GM19193 (cell line): ENCODE data around the gene ARID4A.

ENCODE experiments used
- POLR2A ChIP-seq: IDR thresholded peaks from 4 replicates; pipeline ENCODE4 v1.6.1; 2011; ENCODE audit not compliant: insufficient read depth, insufficient read length; ENCODE audit errors: extremely low read depth

The ARID4A gene

DNA sequence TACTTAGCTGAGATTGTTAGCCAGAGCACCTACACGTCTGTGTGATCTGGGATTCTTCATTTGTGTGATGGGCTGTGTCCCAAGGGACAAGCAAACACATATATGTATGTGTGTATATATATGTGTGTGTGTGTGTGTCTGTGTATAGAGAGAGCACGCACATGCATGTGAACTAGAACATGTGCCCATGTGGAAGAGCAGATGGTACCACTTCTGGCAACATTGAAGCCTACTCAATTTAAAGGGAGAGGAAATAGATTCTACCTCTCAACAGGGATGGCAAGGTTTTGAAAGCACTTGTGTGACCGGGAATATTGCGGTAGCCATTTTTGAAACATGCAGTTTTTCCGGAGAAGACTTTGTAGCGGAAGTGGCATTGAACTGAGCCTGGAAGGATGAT is 98.8 kb downstream of the ARID4A start:
- no peak for TF ChIP-seq POLR2A

DNA sequence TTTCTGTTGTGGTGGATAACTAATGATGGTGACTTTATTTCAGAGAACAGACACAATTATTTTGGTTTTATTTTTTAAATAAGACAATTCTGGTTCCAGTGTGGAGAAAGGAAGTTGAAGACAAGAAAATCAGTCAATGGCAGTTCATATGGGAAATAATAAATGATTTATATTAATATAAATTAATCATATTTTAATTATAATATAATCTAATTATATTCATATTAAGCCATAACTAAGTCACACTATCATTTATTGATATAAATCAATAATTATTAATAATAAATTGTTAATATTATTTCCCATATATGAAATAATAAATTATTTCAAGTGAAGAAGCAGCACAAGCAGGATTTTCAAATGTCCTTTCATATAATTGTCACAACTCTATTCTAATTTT is 100.1 kb downstream of the ARID4A start:
- no peak for TF ChIP-seq POLR2A

DNA sequence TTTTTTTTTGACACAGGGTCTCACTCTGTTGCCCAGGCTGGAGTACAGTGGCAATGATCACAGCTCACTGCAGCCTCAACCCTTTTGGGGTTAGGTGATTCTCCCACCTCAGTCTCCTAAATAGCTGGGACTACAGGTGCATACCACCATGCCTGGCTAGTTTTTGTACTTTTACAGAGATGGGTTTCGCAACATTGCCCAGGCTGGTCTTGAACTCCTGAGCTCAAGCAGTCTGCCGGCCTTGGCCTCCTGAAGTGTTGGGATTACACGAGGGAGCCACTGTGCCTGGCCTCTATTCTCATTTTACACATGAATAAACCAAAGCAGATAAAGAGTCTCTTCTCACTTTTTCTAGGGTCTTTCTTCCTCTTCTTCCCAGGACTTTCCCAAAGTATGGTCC is 100.5 kb downstream of the ARID4A start:
- TF ChIP-seq POLR2A: no peak

DNA sequence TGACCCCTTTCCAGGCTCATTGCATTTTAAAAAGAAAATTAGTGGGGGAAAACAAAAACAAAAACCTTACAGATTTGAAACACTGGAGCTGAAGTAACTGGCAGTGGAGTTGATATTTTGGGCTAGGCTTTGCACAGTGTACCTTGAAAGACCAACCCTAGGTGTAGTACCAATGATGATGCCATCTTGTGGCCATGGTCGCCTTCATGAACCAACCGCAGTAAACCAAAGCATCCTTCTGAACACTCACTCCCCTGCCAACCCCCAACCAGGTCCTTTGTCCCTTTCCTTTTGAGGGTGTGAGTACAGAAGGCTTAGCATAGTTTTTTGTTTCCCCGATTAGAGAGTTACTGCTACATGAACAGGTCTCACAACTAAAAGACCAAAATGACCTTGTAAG is 103.2 kb downstream of the ARID4A start:
- no peak for TF ChIP-seq POLR2A

DNA sequence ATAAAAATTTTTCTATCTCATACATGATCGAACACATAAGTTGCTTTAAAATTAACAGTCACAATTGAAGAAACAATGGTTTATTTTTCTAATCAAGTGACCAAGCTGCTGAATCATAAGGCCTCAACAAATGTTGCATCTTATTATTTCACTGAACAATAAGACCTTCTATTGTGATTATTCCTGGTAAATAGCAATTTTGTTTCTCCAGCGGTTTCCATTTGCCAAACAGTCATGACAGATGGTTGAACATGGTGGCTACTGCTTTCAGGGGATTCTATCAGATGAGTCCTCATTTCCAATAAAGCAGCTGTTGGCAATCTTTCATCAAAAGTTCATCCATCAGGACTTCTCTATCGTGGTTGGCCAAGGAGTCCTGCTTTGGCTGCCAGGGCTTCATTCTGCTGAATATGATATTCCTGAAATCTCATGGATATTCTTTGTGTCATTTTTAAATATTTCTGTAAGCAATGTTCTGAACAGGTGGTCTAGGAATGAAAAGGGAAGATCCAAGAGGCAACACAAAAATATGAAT is 110.4 kb downstream of the ARID4A start:
- TF ChIP-seq POLR2A: no peak

DNA sequence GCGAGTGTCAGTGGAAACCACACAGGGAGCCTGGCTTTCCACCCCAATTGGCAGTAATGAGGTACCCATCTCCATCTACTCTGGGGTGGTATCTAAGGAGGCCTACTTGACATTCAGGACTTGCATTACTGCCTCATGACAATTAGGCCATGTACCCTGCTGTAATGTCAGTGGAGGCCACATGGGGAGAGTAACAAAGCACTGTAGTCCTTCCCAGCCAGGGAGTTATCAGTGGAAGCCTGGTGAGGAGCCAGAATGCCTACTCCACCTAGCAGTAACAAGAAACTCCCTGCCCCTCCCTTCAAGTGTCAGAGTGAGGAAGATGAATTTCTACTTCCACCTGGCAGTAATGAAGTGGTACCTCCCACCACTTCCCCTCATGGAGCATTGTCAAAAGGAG is 116.5 kb downstream of the ARID4A start:
- no peak for TF ChIP-seq POLR2A

DNA sequence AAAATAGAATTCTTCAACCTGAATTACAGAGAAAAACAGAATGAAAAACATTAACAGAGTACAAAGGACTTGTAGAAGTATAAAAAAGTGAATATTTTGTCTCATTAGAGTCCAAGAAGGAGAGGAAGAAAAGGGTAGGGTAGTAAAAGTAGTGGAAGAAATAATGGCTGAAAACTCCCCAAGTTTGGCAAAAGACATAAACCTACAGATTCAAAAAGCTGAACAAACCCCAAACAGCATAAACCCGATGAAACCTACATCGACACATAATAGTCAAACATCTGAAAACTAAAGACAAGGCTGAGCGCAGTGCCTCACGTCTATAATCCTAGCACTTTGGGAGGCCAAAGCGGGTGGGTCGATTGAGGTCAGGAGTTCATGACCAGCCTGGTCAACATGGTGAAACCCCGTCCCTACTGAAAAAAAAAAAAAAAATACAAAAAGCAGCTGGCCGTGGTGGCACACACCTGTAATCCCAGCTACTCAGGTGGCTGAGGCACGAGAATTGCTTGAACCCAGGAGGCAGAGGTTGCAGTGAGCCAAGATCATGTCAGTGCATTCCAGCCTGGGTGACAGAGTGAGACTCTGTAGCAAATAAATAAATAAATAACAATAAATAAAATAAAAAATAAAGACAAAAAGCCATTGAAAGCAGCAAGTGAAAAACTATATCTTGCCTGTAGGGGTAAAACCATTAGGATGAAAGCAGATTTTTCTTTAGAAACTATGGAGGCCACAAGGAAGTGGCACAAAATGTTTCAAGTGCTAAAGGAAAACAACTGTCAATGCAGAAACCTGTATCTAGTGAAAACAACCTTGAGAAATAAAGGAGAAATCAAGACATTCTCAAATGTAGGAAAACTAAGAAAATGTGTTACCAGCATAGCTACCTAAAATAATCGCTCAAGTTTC is 117.5 kb downstream of the ARID4A start:
- TF ChIP-seq POLR2A: no peak
